ENCODE data around the gene MAN1B1. TPM values are rescaled to one million over a fixed set of nuclear protein-coding genes. Genes with fewer than 3 reads are reported as not detected.

Gene MAN1B1
- polyA plus RNA-seq, 2 of the 4 experiments (the other 2 are of a cell fraction) = 31.7 to 48.6 TPM

GRCh38 chr9:137143459-137143858 lies 56.7 kb downstream of the MAN1B1 start:
- H3K9me3 ChIP-seq = no peaks in the 10 kb centered on the region
- WGBS (ENCODE audit: missing lambda C conversion rate) = 16% methylated on average over 4 of the region's 4 CpGs
- FAIRE-seq (no peak), DNase-seq (ENCODE audit: low read depth in 1 of 2, low spot score in 1 of 2) (no peak), ATAC-seq (no peak)
- H3K27ac ChIP-seq = no peak overlapping the region
- peaks cover 5% of the 10 kb centered on the region; the same call in 1 of the 3 replicates for H3K4me1 ChIP-seq
- no peak overlapping the region for H3K4me3 ChIP-seq
- ChIA-PET POLR2A (interaction anchor here (0.6 kb wide), 1 partner anchor 17 kb away, joined by 4 read pairs; no protein-coding TSS in a partner anchor), CTCF (interaction anchor here (0.6 to 1.3 kb wide), 4 partner anchors 11 to 521 kb away, joined by 3 to 5 read pairs (median 4); partner anchors contain the start of gene TMEM210)
- H3K4me2 ChIP-seq = no peak overlapping the region
- TF ChIP-seq HOXA7 (CRISPR knock-in tag; IDR thresholded peaks at IDR 0.05) (no peak), KDM5A (IDR thresholded peaks at IDR 0.05) (no peak), ZNF302 (CRISPR knock-in tag; IDR thresholded peaks at IDR 0.05) (no peak), REST (IDR thresholded peaks at IDR 0.05) (no peak), ZSCAN20 (CRISPR knock-in tag; IDR thresholded peaks at IDR 0.05) (no peak), POLR2AphosphoS2 (conservative IDR thresholded peaks at IDR 0.05; ENCODE audit: low read length) (no peak), POLR2A (IDR thresholded peaks at IDR 0.05; ENCODE audit: low read length) (no peak), BCL3 (IDR thresholded peaks at IDR 0.05) (no peak), E2F6 (IDR thresholded peaks at IDR 0.05; ENCODE audit: borderline replicate concordance, low read depth) (no peak), MYC (IDR thresholded peaks at IDR 0.05; ENCODE audit: borderline replicate concordance, low read length) (no peak), TFCP2L1 (CRISPR knock-in tag; IDR thresholded peaks at IDR 0.05) (no peak), HMGXB4 (CRISPR knock-in tag; IDR thresholded peaks at IDR 0.05; ENCODE audit: borderline replicate concordance) (no peak), SMC3 (IDR thresholded peaks at IDR 0.05) (no peak), PHF8 (IDR thresholded peaks at IDR 0.05; ENCODE audit: borderline replicate concordance, low read depth) (no peak), ZFP36 (IDR thresholded peaks at IDR 0.05; ENCODE audit: borderline replicate concordance, partially characterized antibody) (no peak)

GRCh38 chr9:137145731-137146526 lies 59.1 kb downstream of the MAN1B1 start:
- no peak for FAIRE-seq
- ChIA-PET CTCF (interaction anchor here (0.7 to 1.4 kb wide), 3 partner anchors 17 to 82 kb away, joined by 3 to 5 read pairs (median 3); no protein-coding TSS in a partner anchor), POLR2A (interaction anchor here (1.5 kb wide), 1 partner anchor 16 kb away, joined by 4 read pairs; no protein-coding TSS in a partner anchor)
- peaks cover 14% of the 10 kb centered on the region; the same call in 1 of the 3 replicates for H3K4me1 ChIP-seq
- peak; percentile 32 to 60 for ATAC-seq
- peak overlapping the region; percentile 34; the same call in 2 of the 3 replicates for H3K4me2 ChIP-seq
- peak in 1 of 2 experiments; percentile 37 for DNase-seq (ENCODE audit: low read depth in 1 of 2, low spot score in 1 of 2)
- H3K27ac ChIP-seq = no peak overlapping the region
- H3K9me3 ChIP-seq = no peaks in the 10 kb centered on the region
- WGBS (ENCODE audit: missing lambda C conversion rate) = 24% methylated on average over 24 of the region's 49 CpGs
- no peak overlapping the region for H3K4me3 ChIP-seq
- TF ChIP-seq BCL3 (IDR thresholded peaks at IDR 0.05) = no peak
- no peak for TF ChIP-seq JUNB (IDR thresholded peaks at IDR 0.05)
- TF ChIP-seq HEYL (CRISPR knock-in tag; IDR thresholded peaks at IDR 0.05) = no peak
- TF ChIP-seq NR3C1 (IDR thresholded peaks at IDR 0.05) = no peak
- TF ChIP-seq GATA3 (IDR thresholded peaks at IDR 0.05; ENCODE audit: borderline replicate concordance) = no peak
- no peak for TF ChIP-seq CEBPB (IDR thresholded peaks at IDR 0.05)
- TF ChIP-seq SMC3 (IDR thresholded peaks at IDR 0.05) = no peak
- no peak for TF ChIP-seq JUN (IDR thresholded peaks at IDR 0.05)
- peak; percentile 24 for TF ChIP-seq MAFK (IDR thresholded peaks at IDR 0.05; ENCODE audit: partially characterized antibody)
- peak; percentile 32; the same call in 1 of the 2 replicates for TF ChIP-seq REST (IDR thresholded peaks at IDR 0.05)
- no peak for TF ChIP-seq KDM5A (IDR thresholded peaks at IDR 0.05)
- TF ChIP-seq ZC3H11A (IDR thresholded peaks at IDR 0.05) = no peak
